Activated naive CD8-positive, alpha-beta T cell treated with anti-CD3 and anti-CD28 coated beads, Interleukin-2, amount 10 ng/mL, durations not matched to agents 7 days and 5 days (primary cell): ENCODE data around the gene CSTB. TPM values are rescaled to one million over a fixed set of nuclear protein-coding genes. Genes with fewer than 3 reads are reported as not detected.

Experiments
- ATAC-seq: fragments of 150-1000 bp; cut with Tn5 transposase; one replicate; pipeline ENCODE4 v1.10.0; 2021; ENCODE audit warnings: low read depth, moderate library complexity
- POLR2A ChIA-PET: fragments of 350-600 bp; sonication (Branson Sonifier 250); formaldehyde crosslinking; loops from one replicate; lab custom pipeline; 2021; ENCODE audit warnings: antibody characterized with exemption; lab: Charles Lee
- DNase-seq: peaks from one replicate; pipeline ENCODE4 v3.0.0; 2021
- H3K27ac Mint-ChIP-seq: one replicate; pipeline ENCODE4 v1.8.0; 2022; ENCODE audit warnings: mild to moderate bottlenecking, mixed read lengths
- H3K27me3 Mint-ChIP-seq: one replicate; pipeline ENCODE4 v1.8.0; 2022; ENCODE audit warnings: mild to moderate bottlenecking, moderate library complexity, mixed read lengths
- H3K36me3 Mint-ChIP-seq: one replicate; pipeline ENCODE4 v1.8.0; 2021; ENCODE audit warnings: mild to moderate bottlenecking, mixed read lengths
- H3K4me1 Mint-ChIP-seq: one replicate; pipeline ENCODE4 v1.8.0; 2021; ENCODE audit warnings: mixed read lengths
- H3K4me3 Mint-ChIP-seq: one replicate; pipeline ENCODE4 v1.8.0; 2022; ENCODE audit warnings: mild to moderate bottlenecking, moderate library complexity, mixed read lengths
- H3K9me3 Mint-ChIP-seq: one replicate; pipeline ENCODE4 v1.8.0; 2021; ENCODE audit warnings: mixed read lengths
- total RNA-seq, 2 experiments: library from RNA; stranded (reverse); gene quantifications; one replicate each; pipeline ENCODE4 v1.2.3, GENCODE V29; 2021

CSTB gene
- total RNA-seq, 2 experiments from 2014 or later: 59.5 to 60.2 TPM

DNA sequence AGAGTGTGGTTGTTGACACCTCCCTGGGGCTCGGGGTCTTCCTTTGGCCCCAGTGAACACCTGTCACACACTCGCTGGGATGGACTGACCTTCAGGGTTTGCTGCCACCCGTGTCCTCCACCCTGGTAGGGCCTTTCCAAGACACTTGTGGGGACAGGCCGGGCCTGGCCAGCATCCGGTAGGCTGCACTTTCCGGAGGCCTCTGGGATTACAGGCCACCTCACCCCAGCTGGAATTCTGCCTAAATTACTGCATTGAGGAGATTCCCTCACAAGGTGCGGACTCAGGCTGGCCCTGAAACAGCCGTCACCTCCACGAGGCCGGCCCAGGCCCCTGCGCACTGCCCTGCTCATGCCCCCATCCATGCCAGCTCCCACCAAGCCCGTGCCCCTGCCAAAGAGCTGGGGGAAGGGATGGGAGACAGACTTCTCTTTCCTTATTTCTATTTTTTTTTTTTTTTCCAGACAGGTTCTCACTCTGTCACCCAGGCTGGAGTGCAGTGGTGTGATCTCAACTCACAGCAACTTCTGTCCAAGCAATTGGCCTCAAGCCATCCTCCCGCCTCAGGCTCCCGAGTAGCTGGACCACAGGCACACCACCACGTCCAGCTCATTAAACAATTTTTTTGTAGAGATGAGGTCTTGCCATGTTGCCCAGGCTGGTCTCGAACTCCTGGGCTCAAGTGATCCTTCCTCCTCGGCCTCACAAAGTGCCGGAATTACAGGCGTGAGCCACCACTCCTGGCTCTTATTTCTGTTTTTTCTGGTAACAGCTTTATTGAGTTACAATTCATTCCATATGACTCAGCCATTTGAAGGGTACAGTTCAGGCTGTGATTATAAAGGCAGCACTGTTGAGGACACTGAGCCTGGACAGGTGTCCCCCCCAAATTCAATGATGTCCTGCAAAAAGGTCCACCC is 11.3 kb downstream of the CSTB start:
- POLR2A ChIA-PET: interaction anchor here (0.6 kb wide), 1 partner anchor 88 kb away, joined by 3 read pairs; no protein-coding TSS in a partner anchor

GRCh38 chr21:43763901-43764523 is 12.1 kb downstream of the CSTB start:
- H3K36me3 Mint-ChIP-seq: no peaks in the 10 kb centered on the region
- H3K27ac Mint-ChIP-seq: no peak overlapping the region
- H3K9me3 Mint-ChIP-seq: no peaks in the 10 kb centered on the region

More for the DNA sequence above, 11.3 kb downstream of the CSTB start:
- ATAC-seq (no peak), DNase-seq (no peak)
- Mint-ChIP-seq H3K4me1 (peaks cover 4% of the 10 kb centered on the region), H3K36me3 (no peaks in the 10 kb centered on the region), H3K27ac (no peak overlapping the region), H3K9me3 (no peaks in the 10 kb centered on the region), H3K27me3 (no peaks in the 10 kb centered on the region), H3K4me3 (no peak overlapping the region)

DNA sequence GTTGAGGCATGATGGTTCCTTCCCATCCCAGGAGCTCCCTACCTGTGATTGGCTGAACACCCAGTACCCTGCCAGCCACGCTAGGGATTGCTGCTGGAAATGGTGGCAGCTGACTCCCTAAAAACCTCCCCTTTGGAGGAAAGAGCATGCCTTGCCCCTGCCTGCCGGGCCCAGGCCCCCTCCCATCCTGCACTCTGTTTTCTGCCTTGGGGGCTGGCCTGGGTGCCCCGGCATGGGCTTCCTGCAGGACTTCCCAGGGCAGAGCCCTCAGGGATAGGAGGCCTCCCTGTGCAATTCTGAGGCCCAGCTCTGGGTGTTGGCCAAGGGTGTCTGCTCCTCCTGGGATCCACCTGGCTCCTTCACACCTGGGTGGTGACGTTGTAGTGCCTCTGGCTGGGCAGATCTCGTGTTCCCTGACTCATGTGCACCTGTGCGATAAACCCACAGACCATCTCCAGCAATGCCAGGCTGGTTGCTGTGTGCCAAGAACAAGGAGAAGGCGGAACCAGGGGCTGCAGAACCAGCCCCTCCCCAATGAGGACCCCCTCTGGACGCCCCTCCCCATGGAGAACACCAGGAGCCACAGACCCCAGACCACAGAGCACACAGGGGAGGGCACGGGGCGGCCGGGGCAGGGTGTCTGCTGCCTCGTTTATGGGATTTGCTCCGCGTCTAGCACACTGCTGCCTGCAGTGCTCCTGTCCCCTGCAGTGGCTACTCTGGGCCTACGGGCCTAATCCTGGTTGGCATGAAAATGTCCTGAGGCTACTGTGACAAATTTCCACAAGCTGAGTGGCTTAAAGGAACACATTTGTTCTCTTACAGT is 13.6 kb downstream of the CSTB start:
- Mint-ChIP-seq H3K27me3 (no peaks in the 10 kb centered on the region), H3K36me3 (no peaks in the 10 kb centered on the region), H3K27ac (no peak overlapping the region), H3K4me1 (peaks cover 2% of the 10 kb centered on the region), H3K9me3 (no peaks in the 10 kb centered on the region), H3K4me3 (no peak overlapping the region)
- no peak for DNase-seq
- ATAC-seq: no peak
- POLR2A ChIA-PET: interaction anchor here (1.0 kb wide), 1 partner anchor 28 kb away, joined by 3 read pairs; no protein-coding TSS in a partner anchor

More at GRCh38 chr21:43763901-43764523, 12.1 kb downstream of the CSTB start:
- H3K4me1 Mint-ChIP-seq: peaks cover 4% of the 10 kb centered on the region
- ATAC-seq: no peak
- DNase-seq: no peak
- no peaks in the 10 kb centered on the region for H3K27me3 Mint-ChIP-seq
- POLR2A ChIA-PET: no interaction called here
- no peak overlapping the region for H3K4me3 Mint-ChIP-seq

DNA sequence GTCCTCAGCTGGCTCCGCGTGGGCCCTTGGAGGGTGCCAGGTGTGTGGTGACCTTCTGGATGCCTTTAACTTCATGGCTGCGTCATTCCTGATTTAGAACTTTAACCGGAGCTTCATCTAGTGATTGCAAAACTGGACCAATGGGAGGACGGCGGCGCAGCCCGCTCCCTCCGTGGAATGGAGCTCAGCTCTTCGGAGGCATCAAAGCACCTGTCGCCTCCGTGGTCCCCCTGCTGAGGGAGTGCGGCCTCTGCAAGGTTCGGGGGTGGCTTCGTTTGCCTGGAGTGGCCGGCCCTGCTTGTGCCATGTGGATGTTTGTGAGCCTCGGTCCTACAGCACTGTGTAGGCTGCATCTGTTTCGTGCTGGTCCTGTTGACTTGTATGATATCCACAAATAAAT is 14.2 kb downstream of the CSTB start:
- POLR2A ChIA-PET: interaction anchor here (1.0 kb wide), 1 partner anchor 27 kb away, joined by 3 read pairs; no protein-coding TSS in a partner anchor
- no peaks in the 10 kb centered on the region for H3K9me3 Mint-ChIP-seq
- no peak overlapping the region for H3K27ac Mint-ChIP-seq
- ATAC-seq (no peak), DNase-seq (no peak)
- no peak overlapping the region for H3K4me3 Mint-ChIP-seq
- no peaks in the 10 kb centered on the region for H3K36me3 Mint-ChIP-seq
- H3K27me3 Mint-ChIP-seq: no peaks in the 10 kb centered on the region
- peaks cover 2% of the 10 kb centered on the region for H3K4me1 Mint-ChIP-seq

DNA sequence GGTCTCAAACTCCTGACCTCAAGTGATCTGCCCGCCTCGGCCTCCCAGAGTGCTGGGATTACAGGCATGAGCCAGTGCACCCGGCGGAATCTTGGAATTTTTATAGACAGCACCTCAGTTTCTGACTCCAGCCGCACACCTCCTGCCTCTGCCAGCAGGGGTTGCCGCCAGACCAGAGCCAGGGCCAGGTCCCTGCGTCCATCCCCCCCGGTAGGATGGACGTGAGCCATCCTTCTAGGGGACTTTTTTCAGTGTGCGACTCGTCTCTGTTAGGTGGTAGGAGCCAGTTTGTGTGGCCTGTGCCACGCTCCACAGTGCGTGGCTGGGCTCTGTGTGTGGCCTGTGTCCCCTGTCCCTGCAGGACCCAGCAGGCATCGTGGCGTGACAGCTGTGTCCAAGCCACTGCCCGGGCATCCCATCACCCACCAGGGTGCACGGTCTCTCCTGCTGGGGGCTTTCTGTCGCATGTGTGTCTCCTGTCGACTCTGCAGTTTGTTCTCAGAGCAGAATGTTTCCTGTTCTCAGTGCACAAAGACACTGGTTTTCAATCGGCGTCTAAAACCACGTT is 15.6 kb downstream of the CSTB start:
- H3K4me3 Mint-ChIP-seq: no peak overlapping the region
- ATAC-seq (no peak), DNase-seq (no peak)
- no peaks in the 10 kb centered on the region for H3K27me3 Mint-ChIP-seq
- H3K4me1 Mint-ChIP-seq: peaks cover 2% of the 10 kb centered on the region
- H3K36me3 Mint-ChIP-seq: no peaks in the 10 kb centered on the region
- no peaks in the 10 kb centered on the region for H3K9me3 Mint-ChIP-seq
- POLR2A ChIA-PET: interaction anchor here (0.7 kb wide), 1 partner anchor 91 kb away, joined by 3 read pairs; no protein-coding TSS in a partner anchor
- no peak overlapping the region for H3K27ac Mint-ChIP-seq

DNA sequence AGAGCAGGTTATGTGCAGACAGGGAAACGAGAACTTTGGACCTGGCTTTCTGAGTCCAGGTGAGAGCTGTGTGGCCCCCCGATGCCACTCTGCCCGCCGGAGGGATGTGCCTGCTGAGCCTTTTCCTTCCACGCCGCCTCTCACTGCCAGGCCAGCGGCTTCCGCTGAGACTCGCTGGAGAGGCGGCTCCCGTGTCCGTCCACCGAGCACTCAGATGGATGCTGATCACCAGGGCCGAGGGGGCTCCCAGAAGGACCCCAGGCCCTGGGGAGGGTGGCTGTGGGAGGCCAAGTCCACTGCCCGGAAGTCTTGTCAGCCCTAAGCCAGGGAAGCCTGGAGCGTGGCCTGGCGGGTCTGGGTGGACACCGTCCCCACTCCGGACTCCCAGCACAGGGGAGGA is 16.5 kb downstream of the CSTB start:
- POLR2A ChIA-PET: no interaction called here
- H3K4me3 Mint-ChIP-seq: no peak overlapping the region
- no peaks in the 10 kb centered on the region for H3K9me3 Mint-ChIP-seq
- H3K27me3 Mint-ChIP-seq: no peaks in the 10 kb centered on the region
- DNase-seq (no peak), ATAC-seq (no peak)
- H3K27ac Mint-ChIP-seq: no peak overlapping the region
- H3K36me3 Mint-ChIP-seq: no peaks in the 10 kb centered on the region
- H3K4me1 Mint-ChIP-seq: peaks cover 2% of the 10 kb centered on the region

DNA sequence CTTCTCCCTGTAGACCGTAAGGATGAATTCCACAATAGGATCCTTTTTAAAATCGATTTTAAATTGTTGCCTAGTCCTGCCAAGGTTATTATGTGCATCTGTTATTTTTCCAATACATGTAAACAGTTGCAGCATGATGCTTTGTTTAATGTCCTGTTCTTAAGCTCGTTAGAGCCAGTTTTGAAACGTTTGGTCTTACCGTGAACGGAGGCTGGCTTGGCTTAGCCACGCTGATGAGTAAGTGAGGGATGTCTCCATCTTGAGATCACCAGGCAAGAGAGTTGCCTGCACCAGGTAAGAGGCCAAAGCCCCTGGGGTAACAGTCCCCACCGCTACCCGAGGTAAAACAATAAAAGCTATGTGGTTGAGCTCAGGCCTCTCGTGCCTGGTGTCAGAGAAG is 17.3 kb downstream of the CSTB start:
- no peak overlapping the region for H3K4me3 Mint-ChIP-seq
- ATAC-seq: no peak
- no peaks in the 10 kb centered on the region for H3K27me3 Mint-ChIP-seq
- no peaks in the 10 kb centered on the region for H3K9me3 Mint-ChIP-seq
- no peak for DNase-seq
- no peak overlapping the region for H3K27ac Mint-ChIP-seq
- peaks cover 2% of the 10 kb centered on the region for H3K36me3 Mint-ChIP-seq
- POLR2A ChIA-PET: no interaction called here
- peaks cover 2% of the 10 kb centered on the region for H3K4me1 Mint-ChIP-seq

GRCh38 chr21:43758111-43758641 is 17.9 kb downstream of the CSTB start:
- H3K27ac Mint-ChIP-seq: no peak overlapping the region
- no peak overlapping the region for H3K4me3 Mint-ChIP-seq
- no peaks in the 10 kb centered on the region for H3K27me3 Mint-ChIP-seq
- ATAC-seq: no peak
- no peak for DNase-seq
- POLR2A ChIA-PET: interaction anchor here (1.0 kb wide), 1 partner anchor 39 kb away, joined by 3 read pairs; no protein-coding TSS in a partner anchor
- H3K4me1 Mint-ChIP-seq: no peaks in the 10 kb centered on the region
- no peaks in the 10 kb centered on the region for H3K9me3 Mint-ChIP-seq
- peaks cover 2% of the 10 kb centered on the region for H3K36me3 Mint-ChIP-seq

DNA sequence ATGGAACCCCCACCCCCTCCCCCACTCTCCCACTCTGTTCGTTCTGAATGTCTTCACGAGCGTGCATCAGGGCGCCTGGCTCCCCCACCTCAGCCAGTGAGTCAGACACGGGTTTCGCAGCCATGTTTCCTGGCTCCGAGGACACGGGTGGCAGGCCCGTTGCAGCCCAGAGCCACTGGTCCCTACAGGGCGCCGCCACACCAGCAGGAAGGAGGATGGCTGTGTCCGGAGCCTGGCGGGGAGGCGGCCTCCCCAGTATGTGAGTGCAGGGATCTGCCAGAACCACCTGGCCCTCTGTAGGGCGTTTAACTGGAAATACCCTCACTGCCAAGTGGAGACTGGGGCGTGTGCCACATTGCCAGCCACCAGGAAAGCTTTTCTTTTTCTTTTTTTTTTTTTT is 18.5 kb downstream of the CSTB start:
- H3K27ac Mint-ChIP-seq: no peak overlapping the region

DNA sequence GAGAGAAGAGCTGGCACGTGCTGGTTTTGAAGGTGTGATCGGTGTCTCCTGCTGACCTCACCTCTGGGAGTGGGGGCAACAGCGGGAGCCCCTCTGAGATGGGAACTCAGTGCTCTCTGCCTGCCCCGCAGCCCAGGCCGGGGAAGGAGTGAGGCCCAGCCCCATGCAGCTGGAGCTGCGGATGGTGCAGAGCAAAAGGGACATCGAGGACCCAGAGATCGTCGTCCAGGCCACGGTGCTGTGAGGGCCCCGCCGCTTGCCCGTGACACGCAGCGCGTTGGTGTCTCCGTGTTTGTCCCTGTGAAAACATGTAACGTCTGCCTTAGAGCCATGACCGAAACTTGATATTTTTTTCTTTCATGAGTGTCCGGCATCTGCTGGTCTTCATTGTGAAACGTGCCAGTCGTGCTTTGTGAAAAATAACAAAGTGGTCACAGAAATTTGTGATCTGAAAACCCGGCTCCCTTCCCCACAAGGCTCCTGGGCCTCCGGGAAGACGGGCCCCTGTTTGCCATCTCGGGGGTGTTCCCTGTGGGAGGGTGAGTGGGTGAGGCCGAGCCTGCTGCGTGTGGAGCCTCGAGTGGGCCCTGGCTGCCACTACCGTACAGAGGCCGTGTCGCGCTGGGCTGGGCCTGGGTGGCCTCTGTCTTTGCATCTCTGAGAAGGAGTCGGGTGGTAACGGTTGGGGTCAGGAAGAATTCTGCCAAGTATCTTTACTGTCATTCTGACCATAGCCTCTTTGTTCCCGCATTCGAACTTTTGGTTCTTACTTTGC is 20.1 kb downstream of the CSTB start:
- no peaks in the 10 kb centered on the region for H3K27me3 Mint-ChIP-seq
- H3K27ac Mint-ChIP-seq: no peak overlapping the region
- H3K4me1 Mint-ChIP-seq: no peaks in the 10 kb centered on the region
- no peaks in the 10 kb centered on the region for H3K9me3 Mint-ChIP-seq
- ATAC-seq (no peak), DNase-seq (no peak)
- POLR2A ChIA-PET: no interaction called here
- H3K36me3 Mint-ChIP-seq: peaks cover 5% of the 10 kb centered on the region
- no peak overlapping the region for H3K4me3 Mint-ChIP-seq

More for the DNA sequence above, 18.5 kb downstream of the CSTB start:
- Mint-ChIP-seq H3K27me3 (no peaks in the 10 kb centered on the region), H3K4me1 (no peaks in the 10 kb centered on the region), H3K36me3 (peaks cover 5% of the 10 kb centered on the region), H3K9me3 (no peaks in the 10 kb centered on the region), H3K4me3 (no peak overlapping the region)
- DNase-seq (no peak), ATAC-seq (no peak)
- POLR2A ChIA-PET: interaction anchor here (1.0 kb wide), 1 partner anchor 40 kb away, joined by 3 read pairs; no protein-coding TSS in a partner anchor

DNA sequence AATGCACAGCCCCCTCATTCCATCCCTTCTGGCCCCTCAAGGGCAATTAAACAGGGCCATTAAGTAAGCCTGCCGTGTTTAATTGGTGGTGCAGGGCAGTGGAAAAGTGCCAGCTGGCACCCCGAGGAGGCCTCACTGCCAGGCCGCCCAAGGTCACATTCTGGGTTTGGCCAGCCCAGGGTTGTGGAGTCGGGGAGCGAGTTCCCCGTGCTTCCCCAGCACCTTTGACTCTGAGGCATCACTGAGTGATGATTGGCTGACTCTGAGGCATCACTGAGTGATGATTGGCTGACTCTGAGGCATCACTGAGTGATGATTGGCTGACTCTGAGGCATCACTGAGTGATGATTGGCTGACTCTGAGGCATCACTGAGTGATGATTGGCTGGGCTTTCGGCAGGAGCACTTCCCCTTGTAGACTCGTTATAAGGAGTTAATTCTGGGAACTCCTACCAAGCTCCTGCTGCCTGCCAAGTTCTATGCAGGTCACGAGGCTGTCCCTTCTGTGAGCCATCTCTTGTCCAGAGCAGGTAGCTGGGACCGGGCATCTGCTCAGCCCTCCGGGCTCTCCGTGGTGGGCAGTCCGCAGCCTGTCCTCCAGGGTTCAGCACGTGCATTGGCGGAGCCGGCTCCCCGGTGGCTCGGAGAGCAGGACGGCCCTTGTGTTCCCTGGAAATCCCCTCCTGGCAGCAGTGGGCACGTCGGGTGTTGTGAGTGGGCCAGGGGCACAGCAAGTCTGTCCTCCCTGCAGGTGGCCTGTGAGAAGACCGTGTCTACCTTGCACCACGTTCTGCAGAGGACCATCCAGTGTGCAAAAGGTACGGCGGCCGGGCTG is 20.9 kb downstream of the CSTB start:
- no peak overlapping the region for H3K4me3 Mint-ChIP-seq
- no peak overlapping the region for H3K27ac Mint-ChIP-seq
- no peaks in the 10 kb centered on the region for H3K9me3 Mint-ChIP-seq
- ATAC-seq (no peak), DNase-seq (no peak)
- H3K27me3 Mint-ChIP-seq: no peaks in the 10 kb centered on the region
- POLR2A ChIA-PET: no interaction called here
- H3K4me1 Mint-ChIP-seq: no peaks in the 10 kb centered on the region
- H3K36me3 Mint-ChIP-seq: peaks cover 9% of the 10 kb centered on the region
